ENCODE data around the gene NCBP3.

NCBP3 gene

GRCh38 chr17:3768341-3768740 is 77.7 kb downstream of the NCBP3 start:
- no peak for DNase-seq (ENCODE audit: low read depth)
- TF ChIP-seq MYC (IDR thresholded peaks at IDR 0.05; ENCODE audit: low read depth, low read length): no peak
- TF ChIP-seq, protein P1, sequence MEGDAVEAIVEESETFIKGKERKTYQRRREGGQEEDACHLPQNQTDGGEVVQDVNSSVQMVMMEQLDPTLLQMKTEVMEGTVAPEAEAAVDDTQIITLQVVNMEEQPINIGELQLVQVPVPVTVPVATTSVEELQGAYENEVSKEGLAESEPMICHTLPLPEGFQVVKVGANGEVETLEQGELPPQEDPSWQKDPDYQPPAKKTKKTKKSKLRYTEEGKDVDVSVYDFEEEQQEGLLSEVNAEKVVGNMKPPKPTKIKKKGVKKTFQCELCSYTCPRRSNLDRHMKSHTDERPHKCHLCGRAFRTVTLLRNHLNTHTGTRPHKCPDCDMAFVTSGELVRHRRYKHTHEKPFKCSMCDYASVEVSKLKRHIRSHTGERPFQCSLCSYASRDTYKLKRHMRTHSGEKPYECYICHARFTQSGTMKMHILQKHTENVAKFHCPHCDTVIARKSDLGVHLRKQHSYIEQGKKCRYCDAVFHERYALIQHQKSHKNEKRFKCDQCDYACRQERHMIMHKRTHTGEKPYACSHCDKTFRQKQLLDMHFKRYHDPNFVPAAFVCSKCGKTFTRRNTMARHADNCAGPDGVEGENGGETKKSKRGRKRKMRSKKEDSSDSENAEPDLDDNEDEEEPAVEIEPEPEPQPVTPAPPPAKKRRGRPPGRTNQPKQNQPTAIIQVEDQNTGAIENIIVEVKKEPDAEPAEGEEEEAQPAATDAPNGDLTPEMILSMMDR (IDR thresholded peaks at IDR 0.05; ENCODE audit: low read depth, low read length): no peak
- TF ChIP-seq POLR2A (IDR thresholded peaks at IDR 0.05; ENCODE audit: extremely low read depth, insufficient read length): no peak
- no peak for TF ChIP-seq MAX (IDR thresholded peaks at IDR 0.05; ENCODE audit: low read depth, low read length)
- no peak overlapping the region for H3K4me3 ChIP-seq (ENCODE audit: low read depth, low read length)

- H3K4me3 ChIP-seq (ENCODE audit: low read depth, low read length): no peak overlapping the region
- no peak for DNase-seq (ENCODE audit: low read depth)
- TF ChIP-seq MYC (IDR thresholded peaks at IDR 0.05; ENCODE audit: low read depth, low read length): no peak
- TF ChIP-seq, protein P1 (IDR thresholded peaks at IDR 0.05; ENCODE audit: low read depth, low read length): no peak
- TF ChIP-seq MAX (IDR thresholded peaks at IDR 0.05; ENCODE audit: low read depth, low read length): no peak
- no peak for TF ChIP-seq POLR2A (IDR thresholded peaks at IDR 0.05; ENCODE audit: extremely low read depth, insufficient read length)
Observed at GRCh38 chr17:3766779-3767178, 79.3 kb downstream of the NCBP3 start.

DNA sequence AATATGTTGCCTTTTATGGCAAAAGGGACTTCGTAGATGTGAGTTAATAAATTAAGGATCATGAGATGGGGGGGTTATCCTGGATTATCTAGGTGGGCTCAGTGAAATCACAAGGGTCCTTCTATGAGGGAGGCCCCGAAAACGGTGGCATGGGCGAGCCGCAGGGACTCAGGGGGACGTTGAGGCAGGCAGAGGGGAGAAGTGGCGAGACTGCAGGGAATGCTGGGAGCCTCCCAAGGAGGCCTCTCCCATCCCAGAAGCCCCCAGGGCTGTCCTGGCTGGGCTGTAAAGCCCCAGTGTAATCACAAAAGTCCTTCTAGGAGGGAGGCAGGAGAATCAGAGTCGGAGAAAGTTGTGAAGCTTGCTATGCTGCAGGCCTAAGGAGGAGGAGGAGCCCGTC is 80.1 kb downstream of the NCBP3 start:
- no peak for TF ChIP-seq MYC (IDR thresholded peaks at IDR 0.05; ENCODE audit: low read depth, low read length)
- TF ChIP-seq, protein P1 (IDR thresholded peaks at IDR 0.05; ENCODE audit: low read depth, low read length): no peak
- no peak for TF ChIP-seq POLR2A (IDR thresholded peaks at IDR 0.05; ENCODE audit: extremely low read depth, insufficient read length)
- TF ChIP-seq MAX (IDR thresholded peaks at IDR 0.05; ENCODE audit: low read depth, low read length): no peak
- no peak for DNase-seq (ENCODE audit: low read depth)
- no peak overlapping the region for H3K4me3 ChIP-seq (ENCODE audit: low read depth, low read length)

- H3K4me3 ChIP-seq (ENCODE audit: low read depth, low read length): no peak overlapping the region
- no peak for DNase-seq (ENCODE audit: low read depth)
- TF ChIP-seq MAX (IDR thresholded peaks at IDR 0.05; ENCODE audit: low read depth, low read length) (no peak), POLR2A (IDR thresholded peaks at IDR 0.05; ENCODE audit: extremely low read depth, insufficient read length) (no peak), MYC (IDR thresholded peaks at IDR 0.05; ENCODE audit: low read depth, low read length) (no peak)
- TF ChIP-seq, protein P1 (IDR thresholded peaks at IDR 0.05; ENCODE audit: low read depth, low read length): no peak
Observed at GRCh38 chr17:3763777-3764170, 82.3 kb downstream of the NCBP3 start.

- no peak overlapping the region for H3K4me3 ChIP-seq (ENCODE audit: low read depth, low read length)
- peak; percentile 22 for DNase-seq (ENCODE audit: low read depth)
- no peak for TF ChIP-seq MYC (IDR thresholded peaks at IDR 0.05; ENCODE audit: low read depth, low read length)
Observed at GRCh38 chr17:3762922-3763776, 82.9 kb downstream of the NCBP3 start.

DNA sequence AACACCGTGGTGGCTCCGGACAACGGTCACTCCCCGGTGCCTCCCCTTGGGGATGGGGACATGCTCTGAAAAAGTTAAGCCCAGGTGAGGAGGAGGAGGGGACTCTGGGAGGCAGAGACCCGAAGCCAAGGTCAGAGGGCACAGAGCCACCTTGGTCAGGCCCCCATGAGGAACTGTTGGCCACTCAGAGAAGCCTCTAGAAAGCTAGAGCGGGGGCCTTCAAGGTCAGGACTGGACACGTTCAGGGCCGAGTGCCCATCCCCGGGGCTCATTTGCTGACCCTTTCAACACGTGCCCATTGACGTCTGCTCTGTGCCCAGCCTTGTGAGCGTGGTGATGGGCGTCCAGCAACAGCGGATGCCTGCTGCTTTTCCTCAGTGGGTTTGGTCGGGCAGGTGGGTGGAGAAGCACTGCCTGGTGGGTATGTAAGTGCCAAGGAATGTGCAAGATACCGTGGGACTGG is 84.1 kb downstream of the NCBP3 start:
- H3K4me3 ChIP-seq (ENCODE audit: low read depth, low read length): no peak overlapping the region
- TF ChIP-seq POLR2A (IDR thresholded peaks at IDR 0.05; ENCODE audit: extremely low read depth, insufficient read length) (no peak), MYC (IDR thresholded peaks at IDR 0.05; ENCODE audit: low read depth, low read length) (no peak), MAX (IDR thresholded peaks at IDR 0.05; ENCODE audit: low read depth, low read length) (no peak)
- TF ChIP-seq, protein P1 (IDR thresholded peaks at IDR 0.05; ENCODE audit: low read depth, low read length): no peak
- no peak for DNase-seq (ENCODE audit: low read depth)
